ENCODE results near the gene PDE9A.

DNA sequence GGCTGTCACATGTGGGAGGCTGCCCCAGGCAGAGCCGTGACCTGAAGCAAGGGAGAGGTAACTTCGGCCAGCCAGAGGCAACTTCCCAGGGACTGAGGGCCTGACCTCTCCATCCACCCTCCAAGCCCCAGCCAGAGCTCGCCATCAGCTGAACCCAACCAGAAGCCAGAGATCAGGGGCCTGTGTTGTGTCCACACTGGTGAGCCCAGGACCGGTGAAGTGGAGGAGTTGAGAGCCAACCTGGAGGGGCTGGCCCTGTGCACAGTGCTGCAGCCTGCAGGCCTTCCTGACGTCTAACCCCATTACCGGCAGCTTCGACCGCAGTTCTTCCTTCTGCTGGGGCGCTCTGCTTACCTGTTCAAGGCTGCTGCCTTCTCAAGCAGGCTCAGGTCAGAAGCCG is 19.6 kb upstream of the PDE9A start:
- no peak for TF ChIP-seq POLR2A (IDR thresholded peaks at IDR 0.05)
- TF ChIP-seq, protein P1, sequence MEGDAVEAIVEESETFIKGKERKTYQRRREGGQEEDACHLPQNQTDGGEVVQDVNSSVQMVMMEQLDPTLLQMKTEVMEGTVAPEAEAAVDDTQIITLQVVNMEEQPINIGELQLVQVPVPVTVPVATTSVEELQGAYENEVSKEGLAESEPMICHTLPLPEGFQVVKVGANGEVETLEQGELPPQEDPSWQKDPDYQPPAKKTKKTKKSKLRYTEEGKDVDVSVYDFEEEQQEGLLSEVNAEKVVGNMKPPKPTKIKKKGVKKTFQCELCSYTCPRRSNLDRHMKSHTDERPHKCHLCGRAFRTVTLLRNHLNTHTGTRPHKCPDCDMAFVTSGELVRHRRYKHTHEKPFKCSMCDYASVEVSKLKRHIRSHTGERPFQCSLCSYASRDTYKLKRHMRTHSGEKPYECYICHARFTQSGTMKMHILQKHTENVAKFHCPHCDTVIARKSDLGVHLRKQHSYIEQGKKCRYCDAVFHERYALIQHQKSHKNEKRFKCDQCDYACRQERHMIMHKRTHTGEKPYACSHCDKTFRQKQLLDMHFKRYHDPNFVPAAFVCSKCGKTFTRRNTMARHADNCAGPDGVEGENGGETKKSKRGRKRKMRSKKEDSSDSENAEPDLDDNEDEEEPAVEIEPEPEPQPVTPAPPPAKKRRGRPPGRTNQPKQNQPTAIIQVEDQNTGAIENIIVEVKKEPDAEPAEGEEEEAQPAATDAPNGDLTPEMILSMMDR (IDR thresholded peaks at IDR 0.05): no peak

Measured in testis (tissue), 2 donors.